Mesenchymal stem cell (in vitro differentiated cells and primary cell): ENCODE data around the gene THAP7.

ENCODE experiments used
- DNase-seq: peaks from one replicate; pipeline ENCODE4 v3.0.0-alpha.2; 2013
- H2AFZ ChIP-seq: one replicate; pipeline ENCODE4 v1.6.1; 2013; ENCODE audit warnings: low read depth, mild to moderate bottlenecking, control low read depth, inconsistent platforms, low read length, moderate library complexity
- H2AK5ac ChIP-seq: 2 replicates; pipeline ENCODE4 v1.6.1; 2013; ENCODE audit warnings: low read length, moderate library complexity, mild to moderate bottlenecking, inconsistent platforms; ENCODE audit not compliant: severe bottlenecking
- H2BK120ac ChIP-seq: one replicate; pipeline ENCODE4 v1.6.1; 2013; ENCODE audit warnings: low read depth, mild to moderate bottlenecking, inconsistent platforms, low read length, moderate library complexity
- H2BK12ac ChIP-seq, 2 experiments: one replicate each; pipeline ENCODE4 v1.6.1; 2013; ENCODE audit warnings: inconsistent platforms in 2 of 2, low read length in 2 of 2, mild to moderate bottlenecking in 2 of 2, moderate library complexity in 2 of 2, control low read depth in 1 of 2
- H2BK15ac ChIP-seq: one replicate; pipeline ENCODE4 v1.6.1; 2013; ENCODE audit warnings: mild to moderate bottlenecking, low read depth, inconsistent platforms; ENCODE audit not compliant: poor library complexity, severe bottlenecking
- H2BK5ac ChIP-seq: 2 replicates; pipeline ENCODE4 v1.6.1; 2013; ENCODE audit warnings: low read depth, mild to moderate bottlenecking, low read length, control low read depth, inconsistent platforms; ENCODE audit not compliant: poor library complexity, severe bottlenecking
- H3K14ac ChIP-seq, 2 experiments: one replicate each; pipeline ENCODE4 v1.6.1; 2013; ENCODE audit warnings: inconsistent platforms in 2 of 2, low read length in 2 of 2, control low read depth in 1 of 2, mild to moderate bottlenecking in 1 of 2, moderate library complexity in 1 of 2
- H3K18ac ChIP-seq, 2 experiments: one replicate each; pipeline ENCODE4 v1.6.1; 2013; ENCODE audit warnings: inconsistent platforms in 2 of 2, low read length in 2 of 2, control low read depth in 1 of 2, low read depth in 1 of 2, mild to moderate bottlenecking in 1 of 2
- H3K23ac ChIP-seq, 2 experiments: one replicate each; pipeline ENCODE4 v1.6.1; 2013; ENCODE audit warnings: inconsistent platforms in 2 of 2, low read length in 2 of 2, mild to moderate bottlenecking in 2 of 2, moderate library complexity in 2 of 2, control low read depth in 1 of 2
- H3K27ac ChIP-seq: 2 replicates; pipeline ENCODE4 v1.5.1; 2013; ENCODE audit warnings: mild to moderate bottlenecking, moderate library complexity, low read length, control low read depth, inconsistent platforms; ENCODE audit not compliant: poor library complexity, severe bottlenecking
- H3K27me3 ChIP-seq, 2 experiments: 2 replicates each; pipeline versions ENCODE4 v1.6.1 to v1.7.0; 2013; ENCODE audit warnings: low read length in 2 of 2, mild to moderate bottlenecking in 2 of 2, moderate library complexity in 2 of 2, control low read depth in 1 of 2, inconsistent platforms in 1 of 2; ENCODE audit not compliant: control insufficient read depth in 1 of 2, insufficient read depth in 1 of 2
- H3K36me3 ChIP-seq, 2 experiments: 2 replicates each; pipeline versions ENCODE4 v1.6.1 to v1.7.0; 2013; ENCODE audit warnings: low read length in 2 of 2, control low read depth in 1 of 2, inconsistent platforms in 1 of 2, low read depth in 1 of 2, mild to moderate bottlenecking in 1 of 2; ENCODE audit not compliant: insufficient read depth in 2 of 2, control insufficient read depth in 1 of 2
- H3K4ac ChIP-seq, 2 experiments: one replicate each; pipeline ENCODE4 v1.6.1; 2013; ENCODE audit warnings: inconsistent platforms in 2 of 2, low read length in 2 of 2, mild to moderate bottlenecking in 2 of 2, moderate library complexity in 2 of 2, control low read depth in 1 of 2, low read depth in 1 of 2
- H3K4me1 ChIP-seq: 2 replicates; pipeline ENCODE4 v1.6.1; 2013; ENCODE audit warnings: low read depth, low read length, control low read depth; ENCODE audit not compliant: control insufficient read depth, insufficient read depth
- H3K4me2 ChIP-seq: 2 replicates; pipeline ENCODE4 v1.6.1; 2013; ENCODE audit warnings: low read length, mild to moderate bottlenecking, inconsistent platforms; ENCODE audit not compliant: poor library complexity, severe bottlenecking
- H3K4me3 ChIP-seq, 2 experiments: 2 replicates each; pipeline versions ENCODE4 v1.5.1 to v1.7.0; 2013; ENCODE audit warnings: low read length in 2 of 2, mild to moderate bottlenecking in 2 of 2, control low read depth in 1 of 2, low read depth in 1 of 2; ENCODE audit not compliant: insufficient read depth in 1 of 2
- H3K79me1 ChIP-seq: replicated peaks from 2 replicates; pipeline ENCODE4 v1.6.1; 2013; ENCODE audit warnings: mild to moderate bottlenecking, control low read depth, low read length, inconsistent platforms; ENCODE audit not compliant: poor library complexity, severe bottlenecking
- H3K9ac ChIP-seq: 2 replicates; pipeline ENCODE4 v1.7.0; 2013; ENCODE audit warnings: mild to moderate bottlenecking, low read length, moderate library complexity
- H3K9me3 ChIP-seq: 2 replicates; pipeline ENCODE4 v1.7.0; 2013; ENCODE audit warnings: mild to moderate bottlenecking, low read length; ENCODE audit not compliant: control insufficient read depth
- H4K8ac ChIP-seq: one replicate; pipeline ENCODE4 v1.6.1; 2013; ENCODE audit warnings: inconsistent platforms, mild to moderate bottlenecking, low read length, moderate library complexity
- H4K91ac ChIP-seq: one replicate; pipeline ENCODE4 v1.6.1; 2013; ENCODE audit warnings: mild to moderate bottlenecking, low read length, inconsistent platforms
- WGBS: methylation state at CpG from one replicate; pipeline ENCODE4 v1.1.7; 2013; ENCODE audit warnings: mixed read lengths; 5-methylcytosine and 5-hydroxymethylcytosine counted together

The THAP7 gene

DNA sequence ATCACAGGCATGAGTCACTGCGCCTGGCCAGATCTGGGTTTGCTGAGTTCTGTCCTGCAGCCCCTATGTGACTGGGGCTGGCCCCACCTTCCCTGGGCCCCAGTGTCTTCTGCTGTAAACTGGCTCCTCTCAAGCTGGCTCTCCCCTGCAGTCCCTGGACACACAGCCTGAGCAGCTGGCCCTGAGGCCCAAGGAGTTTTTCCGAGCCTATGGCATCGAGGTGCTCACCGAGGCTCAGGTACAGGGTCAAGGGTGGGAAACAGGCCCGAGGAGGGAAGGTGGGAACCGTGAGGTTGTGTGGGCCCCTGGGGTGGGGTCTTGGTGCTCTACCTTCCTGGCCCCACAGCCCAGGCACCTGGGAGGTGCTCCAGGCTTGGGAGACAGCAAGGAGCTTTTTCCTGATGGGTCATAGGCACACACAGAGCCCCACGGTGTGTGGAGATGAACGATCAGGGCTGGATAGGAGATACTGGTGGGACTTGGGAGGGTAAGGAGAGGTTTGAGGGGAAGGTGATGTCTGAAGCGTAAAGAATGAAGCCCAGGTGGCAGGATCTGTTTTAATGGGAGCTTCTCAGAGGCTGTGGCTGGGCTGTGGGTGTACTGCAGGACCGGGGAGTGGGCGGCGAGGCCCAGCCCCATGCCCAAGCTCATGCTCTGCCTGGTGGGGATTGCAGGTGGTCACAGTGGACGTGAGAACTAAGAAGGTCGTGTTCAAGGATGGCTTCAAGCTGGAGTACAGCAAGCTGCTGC lies 26.2 kb downstream of the THAP7 start:
- peaks cover 0 to 3% of the 10 kb centered on the region in 2 experiments for H3K36me3 ChIP-seq

GRCh38 chr22:20974336-20974955 lies 27.5 kb downstream of the THAP7 start:
- no peak overlapping the region for H3K14ac ChIP-seq
- peaks cover 0 to 3% of the 10 kb centered on the region in 2 experiments for H3K36me3 ChIP-seq
- H3K4me3 ChIP-seq, result no peak overlapping the region
- H2BK120ac ChIP-seq, result no peak overlapping the region
- H3K4me2 ChIP-seq, result no peak overlapping the region
- H4K91ac ChIP-seq, result no peak overlapping the region
- no peak overlapping the region for H3K4ac ChIP-seq
- no peak overlapping the region for H2BK15ac ChIP-seq
- H2AK5ac ChIP-seq, result no peak overlapping the region
- H3K27me3 ChIP-seq, result peaks cover 0 to 17% of the 10 kb centered on the region in 2 experiments
- H2BK5ac ChIP-seq, result no peak overlapping the region
- H3K9ac ChIP-seq, result no peak overlapping the region
- H3K9me3 ChIP-seq, result peaks cover 9% of the 10 kb centered on the region
- DNase-seq, result no peak
- WGBS, result 87% methylated on average over 15 of the region's 16 CpGs
- peaks cover 6% of the 10 kb centered on the region for H3K4me1 ChIP-seq
- H3K27ac ChIP-seq, result no peak overlapping the region
- H2BK12ac ChIP-seq, result no peak overlapping the region
- H2AFZ ChIP-seq, result no peak overlapping the region
- no peak overlapping the region for H3K23ac ChIP-seq
- no peak overlapping the region for H3K18ac ChIP-seq
- H4K8ac ChIP-seq, result no peak overlapping the region
- no peaks in the 10 kb centered on the region for H3K79me1 ChIP-seq

More for the DNA sequence above, 26.2 kb downstream of the THAP7 start:
- Histone ChIP-seq H3K14ac (no peak overlapping the region), H3K4me1 (peaks cover 6% of the 10 kb centered on the region), H3K4me2 (no peak overlapping the region), H4K8ac (no peak overlapping the region), H2BK12ac (no peak overlapping the region), H4K91ac (no peak overlapping the region), H3K4ac (no peak overlapping the region), H3K9ac (no peak overlapping the region), H3K4me3 (no peak overlapping the region), H3K23ac (no peak overlapping the region), H3K27me3 (peaks cover 0 to 17% of the 10 kb centered on the region in 2 experiments), H3K9me3 (peaks cover 9% of the 10 kb centered on the region), H2BK5ac (no peak overlapping the region), H2AK5ac (no peak overlapping the region), H3K27ac (no peak overlapping the region), H2BK120ac (no peak overlapping the region), H3K18ac (no peak overlapping the region), H2BK15ac (no peak overlapping the region), H2AFZ (no peak overlapping the region), H3K79me1 (no peaks in the 10 kb centered on the region)
- DNase-seq, result no peak
- WGBS, result 82% methylated on average over 14 of the region's 14 CpGs

DNA sequence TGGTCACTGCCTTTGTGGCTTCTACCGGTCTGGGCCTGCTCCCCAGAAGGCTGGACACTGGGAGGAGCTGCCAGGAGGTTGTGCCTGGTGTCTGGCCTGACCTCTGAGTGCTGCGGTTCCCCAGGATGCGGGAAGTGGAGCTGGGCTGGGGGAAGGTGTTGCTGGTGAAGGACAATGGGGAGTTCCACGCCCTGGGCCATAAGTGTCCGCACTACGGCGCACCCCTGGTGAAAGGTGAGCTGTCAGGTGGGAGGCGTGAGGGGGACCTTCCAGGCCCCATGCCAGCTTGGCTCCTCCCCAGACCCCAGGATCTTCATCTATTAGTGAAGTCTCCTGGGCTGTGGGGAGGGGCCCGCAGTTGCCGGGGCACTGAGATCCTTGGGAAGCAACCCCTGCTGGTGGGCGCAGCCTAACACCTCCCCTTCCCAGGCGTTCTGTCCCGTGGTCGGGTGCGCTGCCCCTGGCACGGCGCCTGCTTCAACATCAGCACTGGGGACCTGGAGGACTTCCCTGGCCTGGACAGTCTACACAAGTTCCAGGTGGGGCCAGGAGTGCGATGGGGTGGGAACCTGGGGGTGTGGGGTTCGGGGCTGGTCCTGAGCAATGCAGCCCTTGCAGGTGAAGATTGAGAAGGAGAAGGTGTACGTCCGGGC lies 28.2 kb downstream of the THAP7 start:
- Histone ChIP-seq H3K23ac (no peak overlapping the region), H3K4me2 (no peak overlapping the region), H3K4ac (no peak overlapping the region), H4K8ac (no peak overlapping the region), H2BK12ac (no peak overlapping the region), H3K9ac (no peak overlapping the region), H2BK5ac (no peak overlapping the region), H3K27me3 (peaks cover 0 to 14% of the 10 kb centered on the region in 2 experiments), H2AFZ (no peak overlapping the region), H2AK5ac (no peak overlapping the region), H3K18ac (no peak overlapping the region), H2BK15ac (no peak overlapping the region), H3K4me1 (peaks cover 6% of the 10 kb centered on the region), H3K9me3 (peaks cover 7% of the 10 kb centered on the region), H2BK120ac (no peak overlapping the region), H3K27ac (no peak overlapping the region), H3K36me3 (peaks cover 0 to 3% of the 10 kb centered on the region in 2 experiments), H3K14ac (no peak overlapping the region), H3K79me1 (no peaks in the 10 kb centered on the region), H3K4me3 (no peak overlapping the region), H4K91ac (no peak overlapping the region)
- DNase-seq, result no peak
- WGBS, result 79% methylated on average over 16 of the region's 21 CpGs

DNA sequence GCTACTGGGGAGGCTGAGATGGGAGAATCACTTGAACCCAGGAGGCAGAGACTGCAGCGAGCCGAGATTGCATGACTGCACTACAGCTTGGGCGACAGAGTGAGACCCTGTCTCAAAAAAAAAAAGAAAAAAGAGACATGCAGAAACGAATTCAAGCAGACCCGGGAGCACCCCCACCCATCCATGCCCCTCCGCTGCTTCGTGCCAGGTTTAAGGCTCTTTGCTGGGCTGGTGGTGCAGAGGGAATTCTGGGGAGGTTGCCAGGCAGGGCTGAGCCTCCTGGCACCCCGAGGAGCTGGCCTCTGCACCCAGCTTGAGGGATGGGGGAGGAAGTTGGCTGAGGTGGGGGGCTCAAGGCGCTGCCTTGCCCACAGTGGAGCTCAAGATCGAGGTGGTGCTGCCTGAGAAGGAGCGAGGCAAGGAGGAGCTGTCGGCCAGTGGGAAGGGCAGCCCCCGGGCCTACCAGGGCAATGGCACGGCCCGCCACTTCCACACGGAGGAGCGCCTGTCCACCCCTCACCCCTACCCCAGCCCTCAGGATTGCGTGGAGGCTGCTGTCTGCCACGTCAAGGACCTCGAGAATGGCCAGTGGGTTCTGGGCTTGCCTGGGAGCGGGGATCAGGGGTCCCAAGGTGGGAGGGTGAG lies 28.9 kb downstream of the THAP7 start:
- peaks cover 6% of the 10 kb centered on the region for H3K4me1 ChIP-seq

More for the DNA sequence above, 28.9 kb downstream of the THAP7 start:
- Histone ChIP-seq H3K18ac (no peak overlapping the region), H3K27ac (no peak overlapping the region), H3K9ac (no peak overlapping the region), H2AK5ac (no peak overlapping the region), H3K27me3 (peaks cover 0 to 14% of the 10 kb centered on the region in 2 experiments), H2AFZ (no peak overlapping the region), H2BK12ac (peak overlapping the region in 1 of 2 experiments; percentile 17), H3K4ac (no peak overlapping the region), H2BK15ac (no peak overlapping the region), H2BK5ac (no peak overlapping the region), H4K8ac (no peak overlapping the region), H4K91ac (no peak overlapping the region), H3K79me1 (no peaks in the 10 kb centered on the region), H3K4me2 (no peak overlapping the region), H3K36me3 (peaks cover 0 to 3% of the 10 kb centered on the region in 2 experiments), H2BK120ac (no peak overlapping the region), H3K14ac (no peak overlapping the region), H3K4me3 (no peak overlapping the region), H3K9me3 (peaks cover under 1% of the 10 kb centered on the region), H3K23ac (no peak overlapping the region)
- DNase-seq, result no peak
- WGBS, result 84% methylated on average over 17 of the region's 21 CpGs
